Measurements from ENCODE around the gene PREX1. TPM values are rescaled to one million over a fixed set of nuclear protein-coding genes. Genes with fewer than 3 reads are reported as not detected.
"Not testable (repeated sequence)": the region's sequence is repeated elsewhere in the genome, so short reads cannot be mapped to it uniquely, and the experiment has no call there.

PREX1 gene
- total and polyA plus RNA-seq, 4 donors, result 29.5 to 121 (median 69.3) TPM

GRCh38 chr20:48599106-48599747 lies 228.6 kb downstream of the PREX1 start:
- Histone ChIP-seq H3K27ac (ENCODE audit: low read depth in 1 of 2, low read length in 1 of 2) (no peak overlapping the region), H3K4me3 (no peak overlapping the region), H3K36me3 (ENCODE audit: control insufficient read depth in 4 of 4, insufficient read depth in 4 of 4, low read length in 4 of 4) (no peaks in the 10 kb centered on the region), H3K9ac (ENCODE audit: insufficient read depth in 1 of 2, low read length in 2 of 2) (no peak overlapping the region), H3K4me1 (ENCODE audit: control insufficient read depth in 5 of 5, insufficient read depth in 5 of 5, low read length in 5 of 5) (no peaks in the 10 kb centered on the region), H3K9me3 (ENCODE audit: control insufficient read depth in 4 of 4, insufficient read depth in 3 of 4, low read length in 3 of 4) (peaks cover 0 to 3% (median under 1%) of the 10 kb centered on the region in 4 donors), H3K27me3 (ENCODE audit: control insufficient read depth in 3 of 3, insufficient read depth in 3 of 3, low read length in 2 of 3) (no peaks in the 10 kb centered on the region)
- WGBS, 2 donors, result 85 to 89% methylated on average over 7 of the region's 7 CpGs
- TF ChIP-seq, protein P1, sequence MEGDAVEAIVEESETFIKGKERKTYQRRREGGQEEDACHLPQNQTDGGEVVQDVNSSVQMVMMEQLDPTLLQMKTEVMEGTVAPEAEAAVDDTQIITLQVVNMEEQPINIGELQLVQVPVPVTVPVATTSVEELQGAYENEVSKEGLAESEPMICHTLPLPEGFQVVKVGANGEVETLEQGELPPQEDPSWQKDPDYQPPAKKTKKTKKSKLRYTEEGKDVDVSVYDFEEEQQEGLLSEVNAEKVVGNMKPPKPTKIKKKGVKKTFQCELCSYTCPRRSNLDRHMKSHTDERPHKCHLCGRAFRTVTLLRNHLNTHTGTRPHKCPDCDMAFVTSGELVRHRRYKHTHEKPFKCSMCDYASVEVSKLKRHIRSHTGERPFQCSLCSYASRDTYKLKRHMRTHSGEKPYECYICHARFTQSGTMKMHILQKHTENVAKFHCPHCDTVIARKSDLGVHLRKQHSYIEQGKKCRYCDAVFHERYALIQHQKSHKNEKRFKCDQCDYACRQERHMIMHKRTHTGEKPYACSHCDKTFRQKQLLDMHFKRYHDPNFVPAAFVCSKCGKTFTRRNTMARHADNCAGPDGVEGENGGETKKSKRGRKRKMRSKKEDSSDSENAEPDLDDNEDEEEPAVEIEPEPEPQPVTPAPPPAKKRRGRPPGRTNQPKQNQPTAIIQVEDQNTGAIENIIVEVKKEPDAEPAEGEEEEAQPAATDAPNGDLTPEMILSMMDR (IDR thresholded peaks at IDR 0.05; ENCODE audit: control extremely low read depth, extremely low read depth), result no peak
- ATAC-seq (ENCODE audit: insufficient read depth, low FRiP score), result no peak
- DNase-seq, result no peak

DNA sequence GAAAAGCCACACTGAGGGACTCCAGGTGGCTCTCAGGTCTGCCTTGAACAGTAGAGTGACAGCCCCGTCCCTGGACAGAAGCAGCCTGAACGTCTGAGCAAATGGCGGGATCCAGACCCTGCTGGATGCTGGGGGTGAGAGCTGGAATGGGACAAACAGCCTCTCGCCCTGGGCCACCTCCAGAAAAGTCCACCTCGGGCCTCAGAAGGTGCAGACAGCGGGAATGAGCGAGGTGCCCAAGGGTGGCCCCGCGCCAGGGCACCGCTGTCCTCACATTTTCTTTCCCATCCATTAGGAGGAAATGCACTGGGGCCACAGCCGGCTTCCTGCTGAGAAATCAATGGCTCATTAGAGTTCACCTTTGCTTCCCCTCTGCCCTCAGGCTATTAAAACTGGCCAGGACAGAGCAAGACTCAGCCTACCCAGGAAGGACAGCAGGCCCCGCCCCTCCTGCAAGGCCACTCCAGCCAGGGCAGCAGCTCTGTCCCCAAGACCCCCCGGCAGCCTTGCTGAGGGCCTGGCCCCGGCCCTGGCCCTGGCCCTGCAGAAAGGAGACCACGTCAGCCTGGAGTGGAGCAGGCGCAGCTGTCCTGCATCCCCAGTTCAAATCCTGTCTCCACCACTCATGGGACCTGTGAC lies 229.4 kb downstream of the PREX1 start:
- not testable (repeated sequence) for H3K9ac ChIP-seq (ENCODE audit: insufficient read depth in 1 of 2, low read length in 2 of 2); H3K9me3 ChIP-seq (ENCODE audit: control insufficient read depth in 4 of 4, insufficient read depth in 3 of 4, low read length in 3 of 4); DNase-seq; H3K27me3 ChIP-seq (ENCODE audit: control insufficient read depth in 3 of 3, insufficient read depth in 3 of 3, low read length in 2 of 3); H3K4me1 ChIP-seq (ENCODE audit: control insufficient read depth in 5 of 5, insufficient read depth in 5 of 5, low read length in 5 of 5); H3K27ac ChIP-seq (ENCODE audit: low read depth in 1 of 2, low read length in 1 of 2); H3K4me3 ChIP-seq; ATAC-seq (ENCODE audit: insufficient read depth, low FRiP score); H3K36me3 ChIP-seq (ENCODE audit: control insufficient read depth in 4 of 4, insufficient read depth in 4 of 4, low read length in 4 of 4)
- 72 to 80% methylated on average over 12 to 16 of the region's 16 CpGs for WGBS, 2 donors

DNA sequence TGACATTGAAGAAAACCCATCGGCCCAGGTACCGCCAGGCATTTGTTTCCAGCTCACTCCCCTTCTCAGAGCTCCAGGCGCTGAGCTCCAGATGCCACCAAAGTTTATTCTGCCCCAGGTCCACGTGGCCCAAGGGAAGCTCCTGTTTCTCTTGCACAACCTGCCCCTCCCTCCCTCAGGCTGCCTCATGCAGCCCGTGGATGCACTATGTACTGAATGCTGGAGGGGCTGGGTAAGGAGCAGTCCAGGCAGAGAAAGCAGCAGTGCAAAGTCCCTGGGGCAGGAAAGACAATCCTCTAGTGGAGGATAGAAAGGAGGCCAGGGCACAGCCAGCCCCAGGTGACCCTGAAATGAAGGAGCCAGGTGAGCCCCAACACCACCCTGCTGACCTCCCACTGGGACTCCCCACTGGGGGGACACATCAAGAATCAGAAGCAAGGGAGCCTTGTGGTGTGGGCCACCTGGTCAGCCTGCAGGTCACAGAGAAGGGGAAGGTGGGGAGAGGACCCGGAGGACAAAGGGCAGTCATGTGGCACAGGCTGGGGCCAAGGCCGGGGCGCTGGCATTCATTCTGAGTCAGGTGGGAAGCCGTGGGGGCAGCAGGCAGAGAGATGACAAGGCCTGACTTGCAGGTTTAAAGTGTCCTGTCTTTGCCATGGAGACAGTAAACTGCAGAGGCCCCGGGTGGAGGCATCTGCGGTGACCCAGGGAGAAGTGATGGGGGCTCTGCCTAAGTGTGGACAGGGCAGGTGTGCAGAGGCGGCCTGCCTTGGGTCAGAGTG lies 230.1 kb downstream of the PREX1 start:
- TF ChIP-seq, protein P1 (IDR thresholded peaks at IDR 0.05; ENCODE audit: control extremely low read depth, extremely low read depth), result no peak
- Histone ChIP-seq H3K9me3 (ENCODE audit: control insufficient read depth in 4 of 4, insufficient read depth in 3 of 4, low read length in 3 of 4) (peaks cover 0 to 3% (median under 1%) of the 10 kb centered on the region in 4 donors), H3K4me3 (no peak overlapping the region), H3K4me1 (ENCODE audit: control insufficient read depth in 5 of 5, insufficient read depth in 5 of 5, low read length in 5 of 5) (no peaks in the 10 kb centered on the region), H3K27ac (ENCODE audit: low read depth in 1 of 2, low read length in 1 of 2) (no peak overlapping the region), H3K9ac (ENCODE audit: insufficient read depth in 1 of 2, low read length in 2 of 2) (no peak overlapping the region), H3K36me3 (ENCODE audit: control insufficient read depth in 4 of 4, insufficient read depth in 4 of 4, low read length in 4 of 4) (no peaks in the 10 kb centered on the region), H3K27me3 (ENCODE audit: control insufficient read depth in 3 of 3, insufficient read depth in 3 of 3, low read length in 2 of 3) (no peaks in the 10 kb centered on the region)
- ATAC-seq (ENCODE audit: insufficient read depth, low FRiP score) (no peak), DNase-seq (no peak)
- 74 to 82% methylated on average over 12 of the region's 12 CpGs for WGBS, 2 donors

DNA sequence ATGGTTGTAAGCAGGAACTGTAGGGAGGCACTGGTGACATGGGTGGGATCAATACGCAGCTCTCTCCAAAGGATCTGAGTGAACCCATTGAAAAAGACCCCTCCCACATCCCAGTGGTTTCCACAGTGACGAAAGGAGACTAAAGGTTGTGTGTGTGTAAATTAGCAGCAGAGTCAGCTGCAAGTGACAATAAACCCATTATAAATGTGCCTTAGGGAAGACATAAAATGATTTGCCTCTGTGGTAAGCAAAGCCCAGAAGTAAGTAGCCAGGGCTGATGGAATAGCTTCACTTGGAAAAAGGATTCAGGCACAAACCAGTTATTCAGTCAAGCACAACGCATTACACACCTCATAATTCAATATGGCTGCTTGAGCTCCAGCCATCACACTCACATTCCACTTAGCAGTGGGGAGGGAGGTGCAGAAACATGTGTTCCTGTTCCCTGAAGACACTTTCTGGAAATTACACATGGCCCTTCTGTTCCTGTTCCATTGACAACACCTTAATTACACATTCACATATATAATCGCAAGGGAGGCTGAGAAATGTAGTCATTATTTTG lies 231.4 kb downstream of the PREX1 start:
- Histone ChIP-seq H3K4me3 (no peak overlapping the region), H3K27ac (ENCODE audit: low read depth in 1 of 2, low read length in 1 of 2) (no peak overlapping the region), H3K9me3 (ENCODE audit: control insufficient read depth in 4 of 4, insufficient read depth in 3 of 4, low read length in 3 of 4) (peaks cover 0 to 2% (median 0%) of the 10 kb centered on the region in 4 donors), H3K36me3 (ENCODE audit: control insufficient read depth in 4 of 4, insufficient read depth in 4 of 4, low read length in 4 of 4) (no peaks in the 10 kb centered on the region), H3K27me3 (ENCODE audit: control insufficient read depth in 3 of 3, insufficient read depth in 3 of 3, low read length in 2 of 3) (no peaks in the 10 kb centered on the region), H3K9ac (ENCODE audit: insufficient read depth in 1 of 2, low read length in 2 of 2) (no peak overlapping the region), H3K4me1 (ENCODE audit: control insufficient read depth in 5 of 5, insufficient read depth in 5 of 5, low read length in 5 of 5) (no peaks in the 10 kb centered on the region)
- DNase-seq (no peak), ATAC-seq (ENCODE audit: insufficient read depth, low FRiP score) (no peak)
- TF ChIP-seq, protein P1 (IDR thresholded peaks at IDR 0.05; ENCODE audit: control extremely low read depth, extremely low read depth), result no peak
- 94 to 99% methylated on average over 4 of the region's 4 CpGs for WGBS, 2 donors

Data from lung (tissue), 12 donors.